ENCODE measurements around the gene ATG101.

Gene ATG101

GRCh38 chr12:52026263-52026662, 43.5 kb upstream of the ATG101 start:
- DNase-seq (ENCODE audit: insufficient read length, low spot score) (no peak), FAIRE-seq (no peak)

GRCh38 chr12:52027085-52027843, 42.5 kb upstream of the ATG101 start:
- FAIRE-seq, result no peak
- TF ChIP-seq, protein P1, sequence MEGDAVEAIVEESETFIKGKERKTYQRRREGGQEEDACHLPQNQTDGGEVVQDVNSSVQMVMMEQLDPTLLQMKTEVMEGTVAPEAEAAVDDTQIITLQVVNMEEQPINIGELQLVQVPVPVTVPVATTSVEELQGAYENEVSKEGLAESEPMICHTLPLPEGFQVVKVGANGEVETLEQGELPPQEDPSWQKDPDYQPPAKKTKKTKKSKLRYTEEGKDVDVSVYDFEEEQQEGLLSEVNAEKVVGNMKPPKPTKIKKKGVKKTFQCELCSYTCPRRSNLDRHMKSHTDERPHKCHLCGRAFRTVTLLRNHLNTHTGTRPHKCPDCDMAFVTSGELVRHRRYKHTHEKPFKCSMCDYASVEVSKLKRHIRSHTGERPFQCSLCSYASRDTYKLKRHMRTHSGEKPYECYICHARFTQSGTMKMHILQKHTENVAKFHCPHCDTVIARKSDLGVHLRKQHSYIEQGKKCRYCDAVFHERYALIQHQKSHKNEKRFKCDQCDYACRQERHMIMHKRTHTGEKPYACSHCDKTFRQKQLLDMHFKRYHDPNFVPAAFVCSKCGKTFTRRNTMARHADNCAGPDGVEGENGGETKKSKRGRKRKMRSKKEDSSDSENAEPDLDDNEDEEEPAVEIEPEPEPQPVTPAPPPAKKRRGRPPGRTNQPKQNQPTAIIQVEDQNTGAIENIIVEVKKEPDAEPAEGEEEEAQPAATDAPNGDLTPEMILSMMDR (IDR thresholded peaks at IDR 0.05; ENCODE audit: insufficient read depth, missing control alignments), result no peak
- DNase-seq (ENCODE audit: insufficient read length, low spot score), result no peak

More at GRCh38 chr12:52026263-52026662, 43.5 kb upstream of the ATG101 start:
- TF ChIP-seq, protein P1 (IDR thresholded peaks at IDR 0.05; ENCODE audit: insufficient read depth, missing control alignments), result no peak

GRCh38 chr12:52029685-52030084, 40.1 kb upstream of the ATG101 start:
- TF ChIP-seq, protein P1 (IDR thresholded peaks at IDR 0.05; ENCODE audit: insufficient read depth, missing control alignments), result no peak
- FAIRE-seq (no peak), DNase-seq (ENCODE audit: insufficient read length, low spot score) (peak; percentile 89)

- FAIRE-seq (no peak), DNase-seq (ENCODE audit: insufficient read length, low spot score) (no peak)
- TF ChIP-seq, protein P1 (IDR thresholded peaks at IDR 0.05; ENCODE audit: insufficient read depth, missing control alignments), result no peak
Measured at GRCh38 chr12:52032446-52032803, 37.4 kb upstream of the ATG101 start.

- FAIRE-seq (no peak), DNase-seq (ENCODE audit: insufficient read length, low spot score) (peak; percentile 96)
- TF ChIP-seq, protein P1 (IDR thresholded peaks at IDR 0.05; ENCODE audit: insufficient read depth, missing control alignments), result no peak
Measured at GRCh38 chr12:52032804-52033445, 36.9 kb upstream of the ATG101 start.

DNA sequence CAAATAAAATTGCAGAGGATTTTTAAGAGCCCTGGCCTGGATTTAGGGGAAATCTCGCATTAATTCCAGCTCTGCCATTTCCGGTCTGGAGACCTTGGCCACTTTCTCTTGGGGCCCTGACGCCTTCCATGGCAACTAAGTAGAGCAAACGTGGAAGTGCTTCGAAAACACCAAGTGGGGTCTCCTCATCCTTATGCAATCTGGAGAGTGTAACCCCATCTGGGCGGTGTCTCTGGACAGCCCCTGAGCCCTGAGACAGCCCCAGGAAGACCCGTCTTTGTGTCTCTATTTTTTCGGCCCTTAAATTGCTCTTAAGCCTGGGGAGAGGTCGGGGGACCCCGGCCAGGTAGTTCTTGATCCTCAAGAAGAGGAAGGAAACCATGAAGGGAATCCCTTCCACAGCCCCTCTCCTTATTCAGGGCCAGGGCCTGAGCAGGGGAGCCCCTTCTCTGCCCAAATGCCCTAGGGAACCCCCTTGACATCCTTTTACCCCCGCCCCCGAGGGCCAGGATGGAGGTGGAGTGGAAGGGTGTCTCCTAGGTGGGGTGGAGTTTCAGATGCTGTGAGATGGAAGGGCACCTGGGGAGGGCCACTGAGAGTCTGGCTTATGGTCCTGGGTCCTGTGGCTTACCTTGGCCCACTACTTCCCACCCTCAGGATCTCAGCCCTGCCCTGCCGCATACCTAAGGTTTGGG, 36.2 kb upstream of the ATG101 start:
- FAIRE-seq (no peak), DNase-seq (ENCODE audit: insufficient read length, low spot score) (no peak)
- TF ChIP-seq, protein P1 (IDR thresholded peaks at IDR 0.05; ENCODE audit: insufficient read depth, missing control alignments), result no peak

Data from D721Med (cell line).